ENCODE data around the gene RELL1.

DNA sequence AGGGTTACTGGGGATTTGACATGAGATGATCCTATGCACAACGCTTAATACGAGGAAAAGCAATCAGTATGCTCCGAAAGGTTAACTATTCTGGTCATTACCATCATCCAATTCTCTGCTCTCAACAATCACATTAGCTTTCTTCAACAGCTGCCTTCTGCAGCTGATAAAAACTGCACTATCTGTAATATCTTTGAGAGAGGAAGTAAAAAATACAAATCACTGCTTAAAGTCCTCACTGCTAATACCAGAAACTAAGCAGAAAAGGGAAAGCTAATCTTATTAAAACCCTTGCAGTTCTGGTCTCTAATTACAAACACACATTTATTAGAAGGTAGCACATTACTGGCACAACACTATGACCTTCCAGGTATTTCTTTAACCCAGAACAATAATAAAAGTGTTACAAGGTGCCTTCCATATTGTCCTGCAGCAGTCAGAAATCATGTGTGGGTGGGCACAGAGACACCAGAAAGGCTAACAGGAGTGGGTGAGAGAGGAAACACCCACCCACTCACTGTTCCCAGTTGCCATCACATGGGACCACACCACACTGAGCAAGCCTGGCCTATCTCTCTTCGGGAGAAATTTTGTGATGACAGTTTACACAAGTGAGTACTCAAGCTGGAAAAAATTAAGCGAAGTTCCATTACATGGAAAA lies 71.0 kb downstream of the RELL1 start:
- TF ChIP-seq, protein P1, sequence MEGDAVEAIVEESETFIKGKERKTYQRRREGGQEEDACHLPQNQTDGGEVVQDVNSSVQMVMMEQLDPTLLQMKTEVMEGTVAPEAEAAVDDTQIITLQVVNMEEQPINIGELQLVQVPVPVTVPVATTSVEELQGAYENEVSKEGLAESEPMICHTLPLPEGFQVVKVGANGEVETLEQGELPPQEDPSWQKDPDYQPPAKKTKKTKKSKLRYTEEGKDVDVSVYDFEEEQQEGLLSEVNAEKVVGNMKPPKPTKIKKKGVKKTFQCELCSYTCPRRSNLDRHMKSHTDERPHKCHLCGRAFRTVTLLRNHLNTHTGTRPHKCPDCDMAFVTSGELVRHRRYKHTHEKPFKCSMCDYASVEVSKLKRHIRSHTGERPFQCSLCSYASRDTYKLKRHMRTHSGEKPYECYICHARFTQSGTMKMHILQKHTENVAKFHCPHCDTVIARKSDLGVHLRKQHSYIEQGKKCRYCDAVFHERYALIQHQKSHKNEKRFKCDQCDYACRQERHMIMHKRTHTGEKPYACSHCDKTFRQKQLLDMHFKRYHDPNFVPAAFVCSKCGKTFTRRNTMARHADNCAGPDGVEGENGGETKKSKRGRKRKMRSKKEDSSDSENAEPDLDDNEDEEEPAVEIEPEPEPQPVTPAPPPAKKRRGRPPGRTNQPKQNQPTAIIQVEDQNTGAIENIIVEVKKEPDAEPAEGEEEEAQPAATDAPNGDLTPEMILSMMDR (IDR thresholded peaks at IDR 0.05), result no peak
- TF ChIP-seq POLR2A (IDR thresholded peaks at IDR 0.05), result no peak
